ENCODE measurements around the gene PDE4B.
A peak's percentile ranks its signal among the peaks of the same experiment; 100 is the strongest.
"Not testable (repeated sequence)": the region's sequence is repeated elsewhere in the genome, so short reads cannot be mapped to it uniquely, and the experiment has no call there.

Gene PDE4B

DNA sequence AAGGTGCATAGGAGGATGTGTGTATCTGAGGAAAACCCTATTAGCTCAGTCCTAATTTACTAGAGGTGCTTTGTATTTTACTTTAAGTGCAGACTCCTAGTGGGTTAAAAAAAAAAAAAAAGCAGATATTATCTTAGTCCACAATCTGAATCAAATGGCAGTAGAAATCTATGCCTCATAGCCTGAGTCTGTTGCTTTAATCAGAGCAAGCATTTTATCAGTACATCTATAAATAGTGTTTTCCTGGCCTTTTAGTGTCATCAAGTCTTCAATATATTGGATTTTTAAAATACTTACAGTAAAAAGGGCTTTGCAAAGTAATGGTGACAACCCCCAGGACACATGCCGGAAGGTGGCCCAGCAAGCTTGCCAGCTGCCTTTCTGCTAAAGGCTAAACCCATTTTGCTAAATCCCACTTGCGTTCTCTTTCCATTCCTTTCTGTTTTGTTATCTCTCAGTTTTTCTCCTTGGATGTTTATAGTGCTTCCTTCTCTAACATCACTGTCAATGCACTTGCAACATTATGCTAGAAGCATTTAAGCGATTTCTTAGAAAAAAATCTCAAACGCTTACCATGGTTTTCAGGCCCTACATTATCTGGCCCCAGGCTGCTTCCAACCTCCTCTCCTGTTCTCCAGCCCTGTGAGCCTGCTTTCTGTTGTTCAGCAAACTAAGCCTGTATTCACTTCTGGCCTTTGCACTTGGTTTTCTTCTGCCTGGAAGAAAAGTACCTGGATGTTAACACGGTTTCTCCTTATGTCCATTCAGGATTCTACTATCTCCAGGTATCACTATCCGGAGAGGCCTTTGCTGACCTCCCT, 206.3 kb downstream of the PDE4B start:
- DNase-seq = no peak

DNA sequence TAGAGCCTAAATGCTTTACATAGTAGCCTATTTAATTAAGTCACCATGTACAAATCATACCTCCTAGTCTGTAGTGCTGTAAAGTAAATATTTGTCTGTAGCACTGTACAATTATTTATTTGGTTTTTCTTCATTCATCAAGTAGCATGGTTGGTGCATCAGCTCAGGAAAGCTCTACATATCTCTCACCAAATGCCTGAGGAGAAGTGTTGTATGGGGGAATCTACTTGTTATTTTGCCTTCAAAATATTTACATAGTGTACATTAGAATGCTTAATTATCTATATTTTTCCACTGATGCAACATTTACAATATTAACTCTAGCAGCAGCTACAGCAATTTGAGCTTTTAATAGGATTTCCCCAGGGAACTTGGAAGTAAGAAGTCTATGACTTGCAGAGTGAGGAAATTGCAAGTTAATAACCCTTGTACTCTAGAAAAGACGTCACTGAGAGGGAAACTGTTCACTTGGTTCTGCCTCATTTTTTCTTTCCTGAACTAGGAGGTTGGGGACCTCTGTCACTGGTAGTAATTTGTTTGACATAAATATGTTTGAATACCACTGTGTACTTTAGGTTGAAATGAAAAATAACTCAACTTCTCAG, 207.4 kb downstream of the PDE4B start:
- DNase-seq = peak; percentile 25

DNA sequence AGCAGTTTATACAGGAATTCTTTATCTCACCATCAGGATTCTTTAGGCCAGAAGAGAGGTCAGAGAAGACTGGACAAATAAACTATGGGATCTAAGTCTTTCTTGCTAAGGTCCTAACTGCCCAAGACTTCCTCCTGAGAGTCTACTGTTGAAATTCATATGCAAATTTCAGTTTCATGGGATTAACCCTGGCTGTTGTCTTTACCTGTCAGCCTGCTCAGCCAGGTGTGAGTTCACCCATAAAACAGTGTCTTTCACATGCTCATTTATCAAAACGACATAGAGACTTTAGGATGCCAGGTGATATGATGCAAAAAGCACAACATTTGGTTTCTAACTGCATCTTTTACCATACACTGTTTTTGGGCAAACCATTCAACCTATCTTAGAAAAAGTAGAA, 211.0 kb downstream of the PDE4B start:
- no peak for DNase-seq

DNA sequence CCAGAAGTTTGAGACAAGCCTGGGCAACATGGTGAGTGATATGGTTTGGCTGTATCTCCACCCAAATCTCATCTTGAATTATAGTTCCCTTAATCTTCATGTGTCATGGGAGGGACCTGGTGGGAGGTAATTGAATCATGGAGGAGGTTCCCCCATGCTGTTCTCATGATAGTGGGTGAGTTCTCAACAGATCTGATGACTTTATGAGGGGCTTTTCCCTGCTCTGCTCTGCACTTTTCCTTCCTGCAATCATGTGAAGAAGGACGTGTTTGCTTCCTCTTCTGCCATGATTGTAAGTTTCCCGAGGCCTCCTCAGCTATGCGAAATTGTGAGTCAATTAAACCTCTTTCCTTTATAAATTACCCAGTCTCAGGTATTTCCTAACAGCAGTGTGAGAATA, 213.8 kb downstream of the PDE4B start:
- DNase-seq = not testable (repeated sequence)

DNA sequence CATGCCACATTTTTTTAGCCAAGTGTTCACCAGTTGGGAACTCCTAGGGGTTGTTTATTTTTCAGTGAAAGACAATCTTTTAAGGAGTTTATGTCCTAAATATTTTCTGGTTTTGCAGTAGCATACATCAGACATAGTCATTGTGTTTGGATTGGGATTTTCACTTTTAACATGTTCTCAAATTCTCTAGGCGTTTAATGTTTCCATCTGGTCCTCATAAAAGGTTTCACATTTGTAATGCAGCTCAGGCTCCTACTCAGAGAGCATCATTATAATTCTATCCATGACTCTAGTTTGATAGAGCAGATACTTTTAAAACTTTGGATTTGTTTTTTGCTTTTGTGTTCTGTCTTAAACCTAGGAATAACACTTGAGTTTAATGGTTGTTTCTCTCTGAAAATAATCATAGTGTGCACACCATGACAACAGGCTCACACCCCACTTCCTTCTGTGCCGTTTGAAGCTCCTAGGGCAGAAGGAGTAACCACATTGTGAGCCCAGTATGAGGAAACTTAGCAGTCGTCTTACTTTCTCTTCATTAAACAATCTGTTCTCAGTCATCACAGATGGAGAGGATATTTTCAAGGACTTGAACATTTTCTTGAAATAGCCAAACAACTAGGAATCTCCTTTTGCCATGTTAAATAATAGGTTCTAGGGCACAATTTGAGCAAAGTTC, 219.6 kb downstream of the PDE4B start:
- DNase-seq = no peak

DNA sequence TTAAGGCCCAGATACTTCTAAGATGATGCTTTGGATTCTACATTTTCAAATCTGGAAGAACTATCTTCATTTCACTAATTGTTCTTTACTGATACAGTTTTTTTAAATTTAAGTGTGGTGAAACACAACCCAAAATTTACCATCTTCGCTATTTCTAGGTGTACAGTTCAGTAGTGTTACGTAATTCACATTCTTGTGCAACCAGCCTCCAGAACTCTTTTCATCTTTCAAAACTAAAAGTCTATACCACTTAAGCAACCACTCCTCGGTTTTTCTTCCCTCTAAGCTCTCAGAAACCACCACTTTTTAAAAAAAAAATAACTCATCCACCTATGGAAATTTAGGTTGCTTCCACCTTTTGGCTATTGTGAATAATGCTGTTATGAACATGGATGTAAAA, 220.7 kb downstream of the PDE4B start:
- DNase-seq = no peak

DNA sequence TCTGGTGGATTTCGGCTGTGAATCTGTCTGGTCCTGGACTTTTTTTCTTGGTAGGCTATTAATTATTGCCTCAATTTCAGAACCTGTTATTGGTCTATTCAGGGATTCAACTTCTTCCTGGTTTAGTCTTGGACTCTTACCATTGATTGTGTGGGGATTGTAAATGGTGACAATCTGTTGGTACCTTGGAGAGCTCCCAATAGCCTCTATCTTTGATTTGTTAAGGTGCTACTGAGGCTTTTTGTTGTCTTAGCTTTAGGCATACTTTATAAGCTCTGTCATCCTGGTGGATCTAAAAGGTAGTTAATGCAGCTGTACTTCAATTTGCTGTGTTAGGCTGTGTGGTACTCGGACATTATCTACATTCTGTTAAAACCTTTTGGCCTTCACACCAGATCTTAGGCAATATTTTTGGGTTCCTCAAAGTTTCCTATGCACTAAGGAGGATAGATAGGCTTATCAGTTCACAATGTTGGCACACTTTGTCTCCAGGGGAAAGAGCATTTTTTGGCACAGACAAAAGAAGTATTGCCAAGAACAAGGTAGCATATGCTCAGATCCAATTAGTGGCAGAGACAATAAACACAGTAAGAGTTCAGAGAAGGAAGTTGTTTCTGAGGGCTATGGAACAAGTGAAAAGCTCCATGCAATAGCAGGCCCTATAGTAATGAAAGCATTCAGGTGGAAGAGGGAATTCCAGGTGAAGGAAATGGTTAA, 230.4 kb downstream of the PDE4B start:
- DNase-seq = no peak

DNA sequence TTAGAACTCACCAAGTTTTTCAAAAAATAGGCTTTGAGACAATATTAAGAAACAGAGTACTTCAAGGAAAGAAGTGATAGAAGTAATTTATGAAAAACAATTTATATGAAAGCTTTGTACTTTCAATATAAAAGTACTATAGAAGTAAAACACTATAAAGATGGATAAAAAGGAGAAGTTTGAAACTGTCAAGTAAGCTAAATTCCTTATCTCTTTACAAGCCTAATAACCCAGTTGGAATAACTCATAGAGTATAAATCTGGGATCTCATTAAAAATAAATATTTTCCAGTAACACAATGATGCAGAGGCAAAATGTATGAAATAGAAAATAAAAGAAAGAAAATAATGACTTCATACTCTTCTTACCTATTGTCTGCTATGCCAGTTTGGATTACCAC, 232.5 kb downstream of the PDE4B start:
- DNase-seq = no peak

DNA sequence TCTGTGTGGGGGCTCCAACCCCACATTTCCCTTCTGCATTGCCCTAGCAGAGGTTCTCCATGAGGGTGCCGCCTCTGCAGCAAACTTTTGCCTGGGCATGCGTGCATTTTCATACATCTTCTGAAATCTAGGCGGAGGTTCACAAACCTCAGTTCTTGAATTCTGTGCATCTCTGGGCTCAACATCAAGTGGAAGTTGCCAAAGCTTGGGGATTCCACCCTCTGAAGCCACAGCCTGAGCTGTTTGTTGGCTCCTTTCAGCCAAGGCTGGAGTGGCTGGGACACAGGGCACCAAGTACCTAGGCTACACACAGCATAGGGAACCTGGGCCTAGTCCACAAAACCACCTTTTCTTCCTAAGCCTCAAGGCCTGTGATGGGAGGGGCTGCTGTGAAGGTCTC, 235.3 kb downstream of the PDE4B start:
- DNase-seq = no peak

DNA sequence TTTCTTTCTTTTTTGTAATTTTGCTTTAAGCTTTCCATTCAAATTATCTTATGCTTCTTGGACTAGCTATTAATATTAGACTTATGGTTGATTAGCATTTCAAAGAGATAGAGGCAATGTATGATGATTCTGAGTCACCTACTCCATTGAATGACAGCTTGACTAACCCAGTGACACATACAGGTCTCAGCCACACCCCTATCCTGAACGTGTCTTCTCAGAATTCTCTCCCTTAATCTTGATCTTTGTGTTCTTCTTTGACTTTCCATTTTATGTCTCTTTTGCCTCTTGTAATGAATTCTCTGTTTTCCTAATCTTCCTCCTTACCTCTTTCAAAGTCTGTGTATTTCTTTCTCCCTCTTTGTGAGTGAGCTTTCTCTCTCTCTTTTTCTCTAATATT, 241.1 kb downstream of the PDE4B start:
- DNase-seq = no peak

DNA sequence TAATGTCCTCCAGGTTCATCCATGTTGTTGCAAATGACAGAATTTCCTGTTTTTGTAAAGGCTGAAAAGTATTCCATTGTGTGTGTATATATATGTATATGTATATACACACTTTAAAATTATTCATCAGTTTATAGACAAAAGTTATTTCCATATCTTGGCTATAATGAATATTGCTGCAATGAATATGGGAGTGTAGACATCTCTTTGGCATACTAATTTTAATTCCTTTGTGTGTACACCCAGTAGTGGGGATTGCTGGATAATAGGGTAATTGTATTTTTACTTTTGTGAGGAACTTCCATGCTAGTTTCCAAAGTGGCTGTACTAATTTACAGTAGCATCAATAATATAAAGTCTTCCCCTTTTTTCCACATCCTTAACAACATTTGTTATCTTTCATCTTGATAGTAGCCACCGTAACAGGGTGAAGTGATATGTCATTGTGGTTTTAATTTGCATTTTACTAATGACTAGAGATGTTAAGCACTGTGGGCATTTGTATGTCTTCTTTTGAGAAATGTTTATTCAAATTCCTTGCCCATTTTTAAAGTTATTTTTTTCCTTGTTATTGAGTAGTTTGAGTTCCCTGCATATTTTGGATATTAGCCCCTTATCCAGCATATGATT, 243.0 kb downstream of the PDE4B start:
- DNase-seq = no peak

DNA sequence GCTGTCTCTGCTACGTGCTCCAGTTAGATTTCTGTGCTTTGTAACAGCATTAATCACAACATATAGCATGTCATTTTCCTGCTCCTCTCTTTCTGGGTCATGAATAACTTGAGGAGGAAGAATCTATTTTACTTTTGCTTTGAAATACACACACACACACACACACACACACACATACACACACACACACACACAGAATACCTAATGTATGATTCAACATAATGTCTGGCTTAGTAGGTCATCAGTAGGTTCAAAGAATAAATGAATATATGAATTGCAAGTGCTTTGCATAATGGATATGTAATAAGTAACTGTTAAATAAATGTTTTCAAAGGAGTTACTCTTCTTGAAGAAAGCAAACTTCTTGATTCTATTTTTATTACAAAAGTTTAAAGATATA, 249.0 kb downstream of the PDE4B start:
- no peak for DNase-seq

DNA sequence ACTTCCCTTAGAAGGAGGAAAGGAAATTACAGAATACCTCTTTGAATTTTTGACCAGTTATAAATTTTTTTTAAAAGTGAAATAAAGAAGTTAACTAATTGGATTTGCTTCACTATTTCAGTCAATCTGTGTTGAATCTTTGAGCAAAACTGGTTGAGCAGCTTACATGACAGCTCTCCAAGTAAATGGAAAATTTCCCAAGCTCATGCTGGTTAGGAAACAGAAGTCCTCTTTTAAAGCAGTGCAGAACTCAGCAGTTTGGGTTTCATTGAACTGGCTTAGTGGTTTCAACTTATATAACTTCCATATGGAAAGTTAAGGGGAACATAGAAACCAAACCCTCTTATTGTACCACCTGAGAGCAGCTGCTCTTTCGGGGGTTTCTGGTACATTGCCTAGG, 250.5 kb downstream of the PDE4B start:
- DNase-seq = no peak

DNA sequence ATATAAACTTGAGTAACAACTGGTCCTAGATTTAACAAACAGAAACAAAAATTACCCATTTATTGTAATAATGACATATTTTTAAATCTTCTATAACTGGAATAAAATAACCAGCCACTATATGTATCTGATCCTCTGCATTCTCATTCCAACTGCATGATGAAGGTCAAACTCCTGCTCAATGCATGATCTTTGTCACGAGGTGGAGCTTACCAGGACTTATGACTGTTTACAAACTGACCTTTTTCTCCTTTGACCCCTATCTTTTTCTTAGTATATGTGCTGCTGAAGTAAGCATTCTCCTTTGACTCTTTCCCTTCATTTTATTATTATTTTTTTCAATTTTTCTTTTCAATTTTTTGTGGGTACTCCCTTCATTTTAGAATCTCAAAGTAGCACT, 252.2 kb downstream of the PDE4B start:
- DNase-seq = no peak

DNA sequence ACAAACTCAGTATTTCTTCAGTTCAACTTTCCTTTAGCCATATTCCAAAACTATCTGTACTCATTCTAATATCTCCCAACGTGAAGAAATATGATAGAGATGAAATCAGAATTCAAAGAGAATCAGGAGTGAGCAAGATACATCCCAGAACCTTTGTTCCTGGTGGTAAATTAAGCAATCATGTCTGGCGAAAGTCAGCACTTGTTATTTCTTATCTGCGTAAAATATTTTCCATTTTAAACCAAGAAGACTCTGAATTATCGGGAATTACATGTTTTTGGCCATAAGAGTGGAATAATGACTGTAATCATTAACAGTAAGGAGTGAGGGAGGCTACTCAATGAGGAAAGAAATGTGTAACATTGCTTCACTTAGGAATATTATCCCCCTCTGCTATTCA, 253.7 kb downstream of the PDE4B start:
- DNase-seq = no peak

DNA sequence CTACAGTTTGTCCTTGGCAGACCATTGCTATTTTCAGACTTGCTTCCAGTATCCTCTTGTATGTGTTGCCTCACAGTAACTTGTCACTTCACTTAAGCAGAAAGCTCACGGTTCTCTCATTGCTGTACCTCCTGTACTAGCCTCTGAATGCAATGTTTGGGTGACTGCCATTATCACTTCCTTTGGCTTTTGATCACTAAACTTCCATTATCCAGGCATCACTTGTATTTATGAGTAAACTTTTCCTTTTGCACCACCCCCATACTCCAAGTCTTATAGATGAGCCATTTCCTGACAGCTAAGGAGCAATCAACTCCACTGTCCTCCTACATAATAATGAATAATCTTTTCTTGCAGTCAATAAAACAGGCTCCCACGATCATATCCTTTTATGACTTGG, 255.3 kb downstream of the PDE4B start:
- DNase-seq = no peak

DNA sequence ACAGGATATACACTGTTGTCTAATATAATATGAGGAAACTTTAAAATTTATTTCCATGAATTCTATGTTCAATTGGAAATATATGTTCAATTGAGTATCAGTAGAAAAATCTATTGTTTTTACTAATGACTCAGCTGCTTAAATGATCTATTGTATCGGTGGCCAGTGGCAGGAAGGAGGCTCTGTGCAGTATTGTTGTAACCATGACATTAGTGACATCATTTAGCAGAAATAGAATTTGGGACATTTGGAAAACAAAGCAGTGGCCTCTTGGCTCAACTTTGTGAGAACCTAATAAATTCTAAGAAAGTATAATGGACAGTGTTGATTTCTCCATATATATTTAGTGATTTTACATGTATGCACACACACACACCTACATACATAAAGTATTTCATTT, 257.4 kb downstream of the PDE4B start:
- DNase-seq = no peak

DNA sequence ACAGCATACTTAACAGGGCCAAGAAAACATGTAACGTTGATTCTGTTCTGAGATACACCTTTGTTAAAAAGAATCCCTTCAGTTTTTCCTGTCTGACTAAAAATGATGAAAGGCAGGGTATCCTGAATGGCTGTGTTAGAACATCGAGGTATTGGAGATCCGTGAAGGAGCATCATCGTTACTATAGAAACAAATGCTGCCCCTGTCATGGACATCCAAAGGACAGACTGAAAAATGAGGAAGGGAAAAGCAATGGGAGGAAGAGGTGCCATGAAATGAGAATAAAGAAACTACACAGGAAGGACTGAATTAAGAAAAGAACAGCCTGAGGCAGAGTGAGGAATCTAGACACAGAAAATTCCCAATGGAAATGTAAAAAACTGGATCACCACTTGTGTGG, 257.9 kb downstream of the PDE4B start:
- no peak for DNase-seq

DNA sequence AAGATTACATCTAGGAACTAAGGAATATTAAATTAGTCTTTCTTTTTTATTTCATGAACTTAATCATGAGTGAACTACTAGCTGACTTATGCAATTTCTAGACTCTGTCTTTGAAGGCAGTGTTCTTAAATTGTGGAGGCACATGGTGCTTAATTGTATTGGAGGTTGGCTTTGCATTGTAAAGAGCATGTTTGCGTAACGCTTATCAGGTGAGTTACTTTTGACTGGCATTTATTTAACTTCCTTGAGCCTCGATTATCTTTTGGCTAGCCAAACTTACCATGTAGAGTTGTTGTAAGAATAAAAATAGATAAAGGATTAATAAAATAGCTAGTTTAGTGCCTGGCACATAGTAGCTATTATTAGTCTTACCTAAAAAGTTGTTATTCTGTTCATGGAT, 262.4 kb downstream of the PDE4B start:
- DNase-seq = no peak

DNA sequence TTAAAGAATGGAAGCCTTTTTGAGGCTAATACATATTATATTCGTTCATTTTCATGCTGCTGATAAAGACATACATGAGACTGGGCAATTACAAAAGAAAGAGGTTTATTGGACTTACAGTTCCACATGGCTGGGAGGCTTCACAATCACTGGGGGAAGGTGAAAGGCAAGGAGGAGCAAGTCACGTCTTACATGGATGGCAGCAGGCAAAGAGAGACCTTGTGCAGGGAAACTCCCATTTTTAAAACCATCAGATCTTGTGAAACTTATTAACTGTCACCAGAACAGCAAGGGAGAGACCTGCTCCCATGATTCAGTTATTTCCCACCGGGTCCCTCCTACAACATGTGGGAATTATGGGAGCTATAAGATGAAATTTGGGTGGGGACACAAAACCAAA, 264.8 kb downstream of the PDE4B start:
- DNase-seq = not testable (repeated sequence)

DNA sequence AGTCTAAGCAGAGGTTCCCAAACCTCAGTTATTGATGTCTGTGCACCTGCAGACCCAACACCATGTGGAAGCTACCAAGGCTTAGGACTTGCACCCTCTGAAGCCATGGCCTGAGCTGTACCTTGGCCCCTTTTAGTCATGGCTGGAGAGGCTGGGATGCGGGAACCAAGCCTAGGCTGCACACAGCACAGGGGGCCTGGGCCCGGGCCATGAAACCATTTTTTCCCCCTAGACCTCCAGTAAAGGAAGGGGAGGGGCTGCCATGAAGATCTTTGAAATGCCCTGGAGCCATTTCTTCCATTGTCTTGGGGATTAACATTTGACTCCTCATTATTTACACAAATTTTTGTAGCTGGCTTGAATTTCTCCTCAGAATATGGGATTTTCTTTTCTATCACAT, 265.9 kb downstream of the PDE4B start:
- no peak for DNase-seq

DNA sequence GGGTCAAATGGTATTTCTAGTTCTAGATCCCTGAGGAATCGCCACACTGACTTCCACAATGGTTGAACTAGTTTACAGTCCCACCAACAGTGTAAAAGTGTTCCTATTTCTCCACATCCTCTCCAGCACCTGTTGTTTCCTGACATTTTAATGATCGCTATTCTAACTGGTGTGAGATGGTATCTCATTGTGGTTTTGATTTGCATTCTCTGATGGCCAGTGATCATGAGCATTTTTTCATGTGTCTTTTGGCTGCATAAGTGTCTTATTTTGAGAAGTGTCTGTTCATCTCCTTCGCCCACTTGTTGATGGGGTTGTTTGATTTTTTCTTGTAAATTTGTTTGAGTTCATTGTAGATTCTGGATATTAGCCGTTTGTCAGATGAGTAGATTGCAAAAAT, 274.5 kb downstream of the PDE4B start:
- not testable (repeated sequence) for DNase-seq
